GM12872 (cell line): Measurements from ENCODE around the gene ACO2.

Source experiments
- TF ChIP-seq, protein P1 (sequence below): IDR thresholded peaks from 3 replicates; pipeline ENCODE4 v1.5.1; 2011; ENCODE audit warnings: low read depth, mild to moderate bottlenecking, low read length, moderate library complexity; ENCODE audit not compliant: insufficient read depth

ACO2 gene

DNA sequence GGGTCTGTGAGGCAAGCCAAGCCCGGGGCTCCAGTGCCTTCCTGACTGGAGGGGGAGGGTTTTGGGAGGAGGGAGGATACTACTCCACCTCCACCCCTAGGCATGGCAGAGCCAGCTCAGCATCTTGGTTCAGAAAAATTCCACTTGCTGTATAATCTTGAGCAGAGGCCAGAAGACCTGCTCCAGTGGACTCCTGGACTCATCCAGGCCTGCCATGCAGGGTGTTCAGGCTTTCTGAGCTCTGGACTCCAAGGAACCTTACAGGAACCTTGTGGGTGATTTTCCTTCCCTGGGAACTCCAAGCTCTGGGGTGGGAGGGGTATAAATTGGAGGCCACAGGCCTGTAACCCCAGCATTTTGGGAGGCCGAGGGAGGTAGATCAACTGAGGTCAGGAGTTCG is 101.3 kb downstream of the ACO2 start:
- TF ChIP-seq, protein P1, sequence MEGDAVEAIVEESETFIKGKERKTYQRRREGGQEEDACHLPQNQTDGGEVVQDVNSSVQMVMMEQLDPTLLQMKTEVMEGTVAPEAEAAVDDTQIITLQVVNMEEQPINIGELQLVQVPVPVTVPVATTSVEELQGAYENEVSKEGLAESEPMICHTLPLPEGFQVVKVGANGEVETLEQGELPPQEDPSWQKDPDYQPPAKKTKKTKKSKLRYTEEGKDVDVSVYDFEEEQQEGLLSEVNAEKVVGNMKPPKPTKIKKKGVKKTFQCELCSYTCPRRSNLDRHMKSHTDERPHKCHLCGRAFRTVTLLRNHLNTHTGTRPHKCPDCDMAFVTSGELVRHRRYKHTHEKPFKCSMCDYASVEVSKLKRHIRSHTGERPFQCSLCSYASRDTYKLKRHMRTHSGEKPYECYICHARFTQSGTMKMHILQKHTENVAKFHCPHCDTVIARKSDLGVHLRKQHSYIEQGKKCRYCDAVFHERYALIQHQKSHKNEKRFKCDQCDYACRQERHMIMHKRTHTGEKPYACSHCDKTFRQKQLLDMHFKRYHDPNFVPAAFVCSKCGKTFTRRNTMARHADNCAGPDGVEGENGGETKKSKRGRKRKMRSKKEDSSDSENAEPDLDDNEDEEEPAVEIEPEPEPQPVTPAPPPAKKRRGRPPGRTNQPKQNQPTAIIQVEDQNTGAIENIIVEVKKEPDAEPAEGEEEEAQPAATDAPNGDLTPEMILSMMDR: no peak

DNA sequence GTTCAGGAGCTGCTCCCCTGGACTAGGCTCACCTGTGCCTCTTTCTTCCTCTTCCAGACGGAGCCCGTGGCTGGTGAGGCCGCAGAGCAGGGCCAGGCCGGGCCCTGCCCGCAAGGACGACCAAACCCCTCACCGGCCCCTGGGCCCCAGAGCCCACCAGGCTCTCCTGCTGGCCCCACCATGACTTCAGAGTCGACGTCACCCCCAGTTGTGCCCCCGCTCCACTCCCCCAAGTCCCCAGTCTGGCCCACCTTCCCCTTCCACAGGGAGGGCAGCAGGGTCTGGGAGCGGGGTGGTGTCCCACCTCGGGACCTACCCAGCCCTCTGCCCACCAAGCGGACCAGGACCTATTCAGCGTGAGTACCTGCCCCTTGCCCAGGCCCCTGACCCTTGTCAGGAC is 102.9 kb downstream of the ACO2 start:
- TF ChIP-seq, protein P1: no peak

DNA sequence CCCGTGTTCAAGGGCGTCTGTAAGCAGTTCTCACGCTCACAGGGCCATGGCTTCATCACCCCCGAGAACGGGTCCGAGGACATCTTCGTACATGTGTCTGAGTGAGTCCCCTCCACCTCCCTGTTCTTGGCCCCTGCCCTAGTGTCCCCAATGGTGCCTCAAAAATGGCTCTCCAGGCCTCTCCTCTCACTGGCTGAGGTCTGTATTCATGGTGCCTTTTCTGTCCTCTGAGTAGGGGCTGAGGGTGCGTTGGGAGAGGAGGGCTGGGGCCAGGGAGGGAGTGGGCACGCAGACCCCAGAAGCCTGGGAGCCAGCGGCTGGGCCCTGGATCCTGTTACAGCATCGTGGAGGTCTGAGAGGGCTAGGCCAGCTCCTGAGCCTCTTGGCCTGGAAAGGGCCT is 104.8 kb downstream of the ACO2 start:
- TF ChIP-seq, protein P1: no peak

DNA sequence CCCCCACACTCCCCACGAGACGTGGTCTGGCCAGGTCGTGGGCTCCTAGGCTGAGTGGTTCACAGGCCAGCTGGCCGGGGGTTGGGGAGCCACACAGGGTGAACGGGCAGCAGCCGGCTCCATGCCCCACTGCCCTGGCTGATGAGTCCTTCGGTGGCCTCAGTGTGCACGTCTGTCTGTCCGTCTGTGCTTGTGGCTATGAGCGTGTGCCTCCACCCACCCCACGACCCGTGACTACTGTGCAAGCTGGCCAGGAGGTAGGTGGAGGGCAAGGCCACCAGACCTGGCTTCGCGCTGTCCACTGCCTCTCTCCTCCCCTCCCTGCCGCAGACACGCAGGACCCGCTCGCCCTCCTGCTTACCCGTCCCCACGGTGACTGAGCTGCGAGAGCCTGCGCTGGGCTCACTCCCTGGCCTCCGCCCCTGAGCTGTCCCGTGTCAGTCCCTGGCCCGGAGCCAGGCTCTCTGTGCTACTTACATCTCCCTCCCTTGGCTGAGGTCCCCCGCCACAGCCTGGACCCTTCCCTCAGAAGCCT is 106.0 kb downstream of the ACO2 start:
- TF ChIP-seq, protein P1: no peak

DNA sequence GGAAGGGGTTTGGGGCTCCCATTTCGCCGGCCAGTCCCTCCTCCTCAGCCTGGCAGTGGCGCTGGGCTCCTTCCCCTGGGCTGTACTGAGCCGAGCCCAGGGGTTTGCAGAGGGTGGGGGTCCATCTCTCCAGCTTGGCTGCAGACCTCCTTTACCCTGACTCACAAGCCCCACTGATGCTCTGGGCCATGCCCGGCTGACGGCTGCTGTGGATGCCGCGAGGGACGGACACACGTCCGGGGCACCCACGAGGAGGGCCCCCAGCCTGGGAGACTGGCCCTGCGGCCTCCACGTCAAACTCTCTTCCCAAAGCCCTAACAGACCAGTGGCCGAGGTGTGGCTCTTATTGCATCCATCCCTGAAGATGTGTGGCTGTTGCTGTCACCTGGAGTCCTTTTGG is 106.6 kb downstream of the ACO2 start:
- TF ChIP-seq, protein P1: no peak

DNA sequence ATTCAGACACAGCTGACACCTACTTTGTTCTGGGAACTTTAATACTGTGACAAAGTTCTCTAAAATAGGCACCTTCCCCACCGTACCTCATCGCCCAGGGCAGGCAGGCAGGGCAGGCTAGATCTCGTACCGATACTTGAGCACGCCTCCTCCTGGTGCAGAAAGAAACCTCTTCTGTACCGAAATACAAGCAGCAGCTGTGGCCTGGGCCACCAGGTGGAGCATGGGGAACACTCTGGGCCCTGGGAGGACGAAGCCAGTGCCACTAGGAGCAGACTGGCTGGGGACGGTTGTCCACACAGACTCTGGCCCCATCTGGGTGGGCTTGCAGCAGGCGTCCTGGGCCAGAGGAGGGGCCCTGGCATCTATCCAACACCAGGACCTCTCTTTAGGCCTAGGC is 108.0 kb downstream of the ACO2 start:
- TF ChIP-seq, protein P1: peak; percentile 61

DNA sequence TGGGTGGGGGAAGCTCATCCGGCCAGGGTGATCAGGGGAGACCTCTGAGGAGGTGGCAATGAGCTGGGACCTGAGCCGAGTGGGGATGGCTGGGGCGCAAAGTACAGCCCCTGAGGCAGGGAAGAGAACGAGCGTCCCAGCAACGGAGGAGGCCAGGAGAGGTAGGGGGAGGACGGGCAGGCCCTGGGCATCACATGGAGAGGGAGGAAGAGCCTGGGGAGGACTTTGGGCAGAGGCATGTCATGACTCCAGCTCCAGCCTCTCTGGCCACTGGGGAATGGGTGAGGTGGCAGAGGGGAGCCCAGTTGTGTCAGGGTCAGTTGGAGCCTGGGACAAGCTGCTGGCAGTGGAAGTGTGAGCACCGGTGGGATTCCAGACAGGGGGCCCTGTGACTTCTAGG is 109.2 kb downstream of the ACO2 start:
- TF ChIP-seq, protein P1: no peak
